A549 (cell line): Measurements from ENCODE around the gene IGSF3.

Experiments
- CBX2 ChIP-seq: fragments of 200-600 bp; sonication (generic); IDR thresholded peaks from 2 replicates; pipeline ENCODE4 v1.6.1; 2016; ENCODE audit warnings: low read depth, mild to moderate bottlenecking, borderline replicate concordance
- MYC ChIP-seq: IDR thresholded peaks from 2 replicates; pipeline ENCODE4 v1.6.1; 2012; ENCODE audit warnings: mild to moderate bottlenecking, inconsistent platforms, low read length, improper control_type of control experiment, borderline replicate concordance
- NR3C1 ChIP-seq: fragments of >200 bp; sonication (Bioruptor Twin); formaldehyde crosslinking; IDR thresholded peaks from 3 replicates; pipeline ENCODE4 v1.6.1; 2017
- RAD21 ChIP-seq, 2 experiments: fragments of >200 bp in 1 of 2; sonication (Bioruptor Twin) in 1 of 2; formaldehyde crosslinking in 1 of 2; IDR thresholded peaks in 1 of 2; conservative IDR thresholded peaks in 1 of 2; 2 replicates in 1 of 2; 3 replicates in 1 of 2; pipeline ENCODE4 v1.6.1; 2012 to 2018; ENCODE audit warnings: inconsistent platforms in 1 of 2
- SMC3 ChIP-seq: fragments of >200 bp; sonication (Bioruptor Twin); formaldehyde crosslinking; IDR thresholded peaks from 3 replicates; pipeline ENCODE4 v1.6.1; 2018; ENCODE audit warnings: inconsistent platforms
- TP53 ChIP-seq: fragments of 250-450 bp; sonication (Bioruptor Pico); IDR thresholded peaks from 2 replicates; pipeline ENCODE4 v1.5.0; 2021; ENCODE audit warnings: mild to moderate bottlenecking, moderate library complexity
- ZFP36 ChIP-seq: fragments of 450-650 bp; IDR thresholded peaks from 2 replicates; pipeline ENCODE4 v1.6.1; 2014; ENCODE audit warnings: borderline replicate concordance; ENCODE audit not compliant: partially characterized antibody
- TF ChIP-seq, protein P1 (sequence below): fragments of >200 bp; sonication (Bioruptor Twin); formaldehyde crosslinking; IDR thresholded peaks from 3 replicates; pipeline ENCODE4 v1.5.1; 2016
- TF ChIP-seq, protein P2 (sequence below): fragments of 150-350 bp; IDR thresholded peaks from 2 replicates; pipeline ENCODE4 v1.6.1; 2014; ENCODE audit warnings: low read depth, mild to moderate bottlenecking, low read length
- TF ChIP-seq, protein P3 (sequence below): fragments of 200-600 bp; sonication (generic); IDR thresholded peaks from 2 replicates; pipeline ENCODE4 v1.6.1; 2016; ENCODE audit warnings: antibody characterized with exemption, mild to moderate bottlenecking, moderate library complexity
- TF ChIP-seq, protein P4 (sequence below): IDR thresholded peaks from 2 replicates; pipeline ENCODE4 v1.6.1; 2012

DNA sequence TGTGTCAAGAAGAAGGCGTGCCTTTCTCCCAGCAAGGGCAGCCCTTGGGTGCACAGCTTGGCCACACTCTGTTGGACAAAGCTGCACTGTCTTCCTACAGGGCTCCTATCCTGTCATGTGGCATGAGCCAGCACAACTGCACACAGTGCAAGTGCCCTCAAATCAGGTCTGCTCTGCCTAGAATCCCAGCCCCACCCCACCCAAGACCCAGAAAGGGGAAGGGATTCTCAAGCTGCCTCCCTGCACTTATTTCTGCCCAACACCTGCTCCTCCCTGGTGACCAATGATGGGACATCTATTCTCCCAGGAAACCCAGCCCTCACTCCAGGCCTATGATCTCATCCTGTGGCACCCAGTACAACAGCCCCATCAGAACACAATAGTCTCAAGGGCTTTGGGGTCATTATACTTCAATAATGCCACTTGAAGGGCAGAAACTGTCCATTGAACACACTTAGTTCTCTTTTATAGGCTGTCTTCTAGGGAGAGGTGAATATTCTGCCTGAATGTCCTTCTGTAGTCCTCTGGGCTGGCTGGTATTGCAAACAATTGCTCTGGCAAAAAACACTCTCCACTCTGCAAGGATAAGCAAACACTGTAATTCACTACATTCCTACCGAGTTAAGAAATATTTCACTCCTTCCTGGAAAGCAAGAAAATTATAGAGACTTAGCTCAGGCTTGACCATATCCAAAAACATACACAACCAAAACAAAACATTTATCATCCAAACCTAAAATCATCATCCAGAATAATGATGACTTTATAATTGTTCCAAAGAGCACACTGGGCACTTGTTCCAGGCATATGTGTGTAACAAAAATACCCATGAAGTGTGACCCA, 43.1 kb upstream of the IGSF3 start:
- TF ChIP-seq, protein P1, sequence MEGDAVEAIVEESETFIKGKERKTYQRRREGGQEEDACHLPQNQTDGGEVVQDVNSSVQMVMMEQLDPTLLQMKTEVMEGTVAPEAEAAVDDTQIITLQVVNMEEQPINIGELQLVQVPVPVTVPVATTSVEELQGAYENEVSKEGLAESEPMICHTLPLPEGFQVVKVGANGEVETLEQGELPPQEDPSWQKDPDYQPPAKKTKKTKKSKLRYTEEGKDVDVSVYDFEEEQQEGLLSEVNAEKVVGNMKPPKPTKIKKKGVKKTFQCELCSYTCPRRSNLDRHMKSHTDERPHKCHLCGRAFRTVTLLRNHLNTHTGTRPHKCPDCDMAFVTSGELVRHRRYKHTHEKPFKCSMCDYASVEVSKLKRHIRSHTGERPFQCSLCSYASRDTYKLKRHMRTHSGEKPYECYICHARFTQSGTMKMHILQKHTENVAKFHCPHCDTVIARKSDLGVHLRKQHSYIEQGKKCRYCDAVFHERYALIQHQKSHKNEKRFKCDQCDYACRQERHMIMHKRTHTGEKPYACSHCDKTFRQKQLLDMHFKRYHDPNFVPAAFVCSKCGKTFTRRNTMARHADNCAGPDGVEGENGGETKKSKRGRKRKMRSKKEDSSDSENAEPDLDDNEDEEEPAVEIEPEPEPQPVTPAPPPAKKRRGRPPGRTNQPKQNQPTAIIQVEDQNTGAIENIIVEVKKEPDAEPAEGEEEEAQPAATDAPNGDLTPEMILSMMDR = no peak
- TF ChIP-seq, protein P2, sequence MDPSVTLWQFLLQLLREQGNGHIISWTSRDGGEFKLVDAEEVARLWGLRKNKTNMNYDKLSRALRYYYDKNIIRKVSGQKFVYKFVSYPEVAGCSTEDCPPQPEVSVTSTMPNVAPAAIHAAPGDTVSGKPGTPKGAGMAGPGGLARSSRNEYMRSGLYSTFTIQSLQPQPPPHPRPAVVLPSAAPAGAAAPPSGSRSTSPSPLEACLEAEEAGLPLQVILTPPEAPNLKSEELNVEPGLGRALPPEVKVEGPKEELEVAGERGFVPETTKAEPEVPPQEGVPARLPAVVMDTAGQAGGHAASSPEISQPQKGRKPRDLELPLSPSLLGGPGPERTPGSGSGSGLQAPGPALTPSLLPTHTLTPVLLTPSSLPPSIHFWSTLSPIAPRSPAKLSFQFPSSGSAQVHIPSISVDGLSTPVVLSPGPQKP = no peak
- TF ChIP-seq, protein P3, sequence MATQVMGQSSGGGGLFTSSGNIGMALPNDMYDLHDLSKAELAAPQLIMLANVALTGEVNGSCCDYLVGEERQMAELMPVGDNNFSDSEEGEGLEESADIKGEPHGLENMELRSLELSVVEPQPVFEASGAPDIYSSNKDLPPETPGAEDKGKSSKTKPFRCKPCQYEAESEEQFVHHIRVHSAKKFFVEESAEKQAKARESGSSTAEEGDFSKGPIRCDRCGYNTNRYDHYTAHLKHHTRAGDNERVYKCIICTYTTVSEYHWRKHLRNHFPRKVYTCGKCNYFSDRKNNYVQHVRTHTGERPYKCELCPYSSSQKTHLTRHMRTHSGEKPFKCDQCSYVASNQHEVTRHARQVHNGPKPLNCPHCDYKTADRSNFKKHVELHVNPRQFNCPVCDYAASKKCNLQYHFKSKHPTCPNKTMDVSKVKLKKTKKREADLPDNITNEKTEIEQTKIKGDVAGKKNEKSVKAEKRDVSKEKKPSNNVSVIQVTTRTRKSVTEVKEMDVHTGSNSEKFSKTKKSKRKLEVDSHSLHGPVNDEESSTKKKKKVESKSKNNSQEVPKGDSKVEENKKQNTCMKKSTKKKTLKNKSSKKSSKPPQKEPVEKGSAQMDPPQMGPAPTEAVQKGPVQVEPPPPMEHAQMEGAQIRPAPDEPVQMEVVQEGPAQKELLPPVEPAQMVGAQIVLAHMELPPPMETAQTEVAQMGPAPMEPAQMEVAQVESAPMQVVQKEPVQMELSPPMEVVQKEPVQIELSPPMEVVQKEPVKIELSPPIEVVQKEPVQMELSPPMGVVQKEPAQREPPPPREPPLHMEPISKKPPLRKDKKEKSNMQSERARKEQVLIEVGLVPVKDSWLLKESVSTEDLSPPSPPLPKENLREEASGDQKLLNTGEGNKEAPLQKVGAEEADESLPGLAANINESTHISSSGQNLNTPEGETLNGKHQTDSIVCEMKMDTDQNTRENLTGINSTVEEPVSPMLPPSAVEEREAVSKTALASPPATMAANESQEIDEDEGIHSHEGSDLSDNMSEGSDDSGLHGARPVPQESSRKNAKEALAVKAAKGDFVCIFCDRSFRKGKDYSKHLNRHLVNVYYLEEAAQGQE = no peak
- TF ChIP-seq, protein P4, sequence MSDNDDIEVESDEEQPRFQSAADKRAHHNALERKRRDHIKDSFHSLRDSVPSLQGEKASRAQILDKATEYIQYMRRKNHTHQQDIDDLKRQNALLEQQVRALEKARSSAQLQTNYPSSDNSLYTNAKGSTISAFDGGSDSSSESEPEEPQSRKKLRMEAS = no peak
- TF ChIP-seq RAD21 (conservative IDR thresholded peaks at IDR 0.05 in 1 of 2, IDR thresholded peaks at IDR 0.05 in 1 of 2) (no peak), NR3C1 (no peak), MYC (no peak), CBX2 (no peak), TP53 (no peak), SMC3 (no peak), ZFP36 (no peak)
